HG02870 (cell line): ENCODE measurements around the gene NEK6.
"Not testable (repeated sequence)": the region's sequence is repeated elsewhere in the genome, so short reads cannot be mapped to it uniquely, and the experiment has no call there.

Experiments
- ATAC-seq: cut with Tn5 transposase; IDR thresholded peaks from one replicate; pipeline ENCODE4 v1.9.1; 2021; ENCODE audit warnings: mild to moderate bottlenecking, moderate library complexity; ENCODE audit not compliant: unreplicated experiment

The NEK6 gene

DNA sequence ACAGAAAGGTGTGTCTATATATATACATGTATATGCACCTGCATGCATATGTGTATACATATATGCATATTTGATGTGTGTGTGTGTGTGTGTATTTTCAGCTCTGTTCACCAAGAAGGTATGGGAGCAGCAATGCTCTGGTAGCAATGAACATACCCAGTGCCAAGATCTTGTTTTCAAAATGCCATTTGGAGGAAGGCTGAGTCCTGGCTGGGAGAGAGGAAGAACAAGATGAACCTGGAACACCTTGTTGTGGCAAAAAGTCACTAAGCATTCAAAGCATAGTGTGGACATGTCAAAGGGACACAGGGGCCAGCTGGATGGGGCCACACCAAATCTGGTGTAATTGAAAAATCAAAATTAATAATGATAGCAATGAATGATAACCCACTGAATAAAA, 31.8 kb upstream of the NEK6 start:
- no peak for ATAC-seq

DNA sequence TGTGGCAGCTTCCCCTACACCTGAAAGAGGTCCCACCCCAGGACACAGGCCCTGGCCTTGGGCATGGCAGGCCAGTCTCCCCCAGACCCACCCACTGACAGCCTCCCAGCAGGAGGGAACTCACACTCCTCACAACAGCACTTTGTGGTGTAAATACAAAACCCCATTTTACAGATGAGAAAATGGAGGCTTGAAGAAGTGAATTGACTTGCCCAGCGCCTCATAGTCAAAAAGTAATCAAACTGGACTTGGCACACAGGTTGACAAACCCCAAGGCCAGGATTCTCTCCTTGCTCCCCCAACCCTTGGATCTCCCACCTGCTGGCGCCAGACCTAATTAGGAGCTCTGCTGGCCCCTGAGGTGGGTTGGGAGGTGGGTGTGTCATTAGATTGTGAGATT, 29.2 kb upstream of the NEK6 start:
- no peak for ATAC-seq

DNA sequence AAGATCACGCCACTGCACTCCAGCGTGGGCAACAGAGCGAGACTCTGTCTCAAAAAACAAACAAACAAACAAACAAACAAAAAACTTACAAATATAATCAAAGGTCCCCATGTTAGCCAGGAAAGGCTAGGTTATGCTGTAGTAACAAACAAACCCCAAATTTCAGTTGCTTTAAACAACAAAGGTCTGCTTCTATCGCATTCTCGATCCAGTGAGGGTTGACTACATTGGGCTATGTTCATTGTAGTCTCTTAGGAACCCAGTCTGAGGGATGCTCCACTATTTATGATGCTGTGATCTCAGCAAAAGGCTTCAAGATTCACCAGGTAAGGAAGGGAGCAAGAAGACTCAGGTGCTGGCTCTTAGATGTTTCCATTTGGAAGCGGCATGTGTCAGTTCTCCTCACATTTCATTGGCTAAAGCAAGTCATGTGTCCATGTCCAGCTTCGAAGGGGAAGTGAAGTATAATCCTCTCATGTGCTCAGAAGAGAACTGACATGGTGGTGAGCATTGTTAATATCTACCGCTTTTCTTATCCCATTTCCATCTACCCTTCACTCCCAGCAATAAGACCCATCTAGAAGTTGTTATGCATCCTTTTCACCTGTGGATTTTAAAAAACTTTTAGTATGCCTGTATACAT, 26.5 kb upstream of the NEK6 start:
- ATAC-seq = no peak

DNA sequence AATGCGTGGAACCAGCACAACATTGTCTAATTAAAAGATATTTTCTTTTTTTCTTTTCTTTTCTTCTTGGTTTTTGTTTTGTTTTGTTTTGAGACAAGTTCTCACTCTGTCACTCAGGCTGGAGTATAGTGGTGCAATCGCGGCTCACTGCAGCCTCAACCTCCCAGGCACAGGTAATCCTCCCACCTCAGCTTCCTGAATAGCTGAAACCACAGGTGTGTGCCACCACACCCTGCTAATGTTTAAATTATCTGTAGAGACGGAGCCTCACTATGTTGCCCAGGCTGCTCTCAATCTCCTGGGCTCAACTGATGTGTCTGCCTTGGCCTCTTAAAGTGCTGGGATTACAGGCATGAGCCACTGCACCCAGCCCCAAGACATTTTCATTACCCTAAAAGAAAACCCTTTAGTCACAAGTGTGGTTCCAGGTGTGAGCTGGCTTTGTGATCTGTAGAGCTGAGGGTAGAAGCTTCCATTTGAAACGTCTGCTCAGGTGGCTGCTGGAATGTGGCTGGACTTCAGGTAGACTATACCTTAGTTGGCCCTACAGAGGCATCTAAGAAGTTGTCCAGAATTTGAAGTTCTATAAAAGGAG, 19.1 kb upstream of the NEK6 start:
- ATAC-seq = no peak

DNA sequence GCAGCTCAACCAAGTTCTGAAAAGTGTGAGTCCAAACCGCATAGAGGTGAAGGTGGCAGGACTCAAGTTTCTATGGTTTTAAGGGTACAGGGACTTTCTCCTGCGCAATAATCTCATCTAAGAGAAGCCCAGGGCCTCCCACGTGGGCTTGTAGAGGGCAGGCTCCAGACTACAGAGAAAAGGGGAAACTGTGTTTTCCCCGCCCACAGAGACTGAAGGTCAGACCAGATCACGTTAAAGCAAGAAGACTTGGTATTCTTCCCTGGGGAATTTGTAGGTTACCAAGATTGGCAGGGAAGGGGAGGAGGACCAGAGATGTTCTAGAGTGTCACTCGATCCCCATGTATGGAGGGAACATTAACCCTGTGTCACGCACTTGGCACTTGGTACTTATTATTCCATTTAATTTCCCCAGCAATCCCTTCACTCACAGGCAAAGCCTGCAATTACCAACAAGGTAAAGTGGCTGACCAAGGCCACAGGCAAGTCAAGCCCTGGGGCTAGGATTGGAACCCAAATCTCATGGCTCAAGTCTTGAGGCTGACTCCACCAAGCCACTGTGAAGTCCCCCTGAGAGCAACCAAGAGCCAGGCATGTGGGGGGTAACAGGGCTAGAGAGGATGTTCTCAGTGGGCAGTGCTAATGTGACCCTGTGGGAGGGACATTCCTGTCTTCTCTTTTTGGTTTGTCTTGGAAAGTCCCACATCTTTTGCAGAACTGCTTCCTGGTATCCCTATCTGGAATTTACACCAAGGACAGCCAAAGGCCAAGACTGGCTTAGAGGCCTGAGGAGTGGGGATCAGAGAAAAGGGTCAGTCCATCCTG, 18.3 kb upstream of the NEK6 start:
- peak; percentile 77 for ATAC-seq

DNA sequence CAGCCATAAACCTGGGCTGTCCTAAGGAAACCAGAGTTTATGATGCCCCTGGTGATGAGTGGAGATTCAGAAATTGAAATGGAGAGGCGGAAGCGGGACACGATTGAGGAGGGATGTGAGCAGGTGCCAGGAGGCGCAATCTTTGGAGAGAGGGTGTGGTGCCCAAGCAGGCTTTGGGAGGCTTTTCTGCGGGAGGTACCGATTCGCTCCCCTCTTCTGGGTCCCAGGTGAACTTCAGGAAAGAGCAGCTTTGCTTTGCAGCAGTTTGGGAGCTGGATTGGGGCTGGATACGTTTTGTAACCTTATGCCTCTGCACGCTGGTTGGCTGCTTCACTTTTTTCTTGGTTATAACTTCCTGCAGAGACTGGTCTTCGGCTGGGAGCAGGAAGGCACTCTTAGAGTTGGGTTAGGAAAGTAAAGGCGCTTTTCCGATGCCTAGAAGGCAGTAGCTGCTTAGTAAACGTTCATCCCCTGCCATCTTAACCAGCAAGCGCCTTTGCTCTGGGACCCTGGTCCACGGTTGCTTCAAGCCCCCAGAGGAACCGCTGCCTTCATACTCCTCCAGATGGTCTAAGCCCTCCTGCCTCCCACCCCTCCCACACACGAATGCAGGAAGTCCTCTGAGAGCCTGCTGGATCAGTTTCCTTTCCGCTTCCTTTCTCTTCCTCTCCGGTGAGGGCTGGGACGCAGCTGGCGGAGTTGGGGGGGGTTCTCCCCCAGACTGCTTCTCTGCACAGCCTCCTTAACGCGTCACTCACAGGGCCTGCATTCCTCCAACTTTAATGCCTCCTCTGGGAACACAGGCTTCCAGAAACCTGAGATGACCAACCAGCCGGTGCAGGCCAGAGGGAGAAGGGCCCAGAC, 15.2 kb upstream of the NEK6 start:
- ATAC-seq = no peak

DNA sequence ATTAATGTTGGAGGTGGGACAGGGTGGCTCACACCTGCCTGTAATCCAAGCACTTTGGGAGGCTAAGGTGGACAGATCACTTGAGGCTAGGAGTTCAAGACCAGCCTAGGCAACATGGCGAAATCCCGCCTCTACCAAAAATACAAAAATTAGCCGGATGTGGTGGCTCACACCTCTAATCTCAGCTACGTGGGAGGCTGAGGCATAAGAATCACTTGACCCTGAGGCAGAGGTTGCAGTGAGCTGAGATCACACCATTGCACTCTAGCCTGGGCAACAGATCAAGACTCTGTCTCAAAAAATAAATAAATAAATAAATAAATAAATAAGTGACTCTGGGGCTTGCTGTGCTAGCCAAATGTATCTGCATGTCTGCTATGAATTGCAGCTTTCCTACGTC, 10.4 kb upstream of the NEK6 start:
- not testable (repeated sequence) for ATAC-seq

DNA sequence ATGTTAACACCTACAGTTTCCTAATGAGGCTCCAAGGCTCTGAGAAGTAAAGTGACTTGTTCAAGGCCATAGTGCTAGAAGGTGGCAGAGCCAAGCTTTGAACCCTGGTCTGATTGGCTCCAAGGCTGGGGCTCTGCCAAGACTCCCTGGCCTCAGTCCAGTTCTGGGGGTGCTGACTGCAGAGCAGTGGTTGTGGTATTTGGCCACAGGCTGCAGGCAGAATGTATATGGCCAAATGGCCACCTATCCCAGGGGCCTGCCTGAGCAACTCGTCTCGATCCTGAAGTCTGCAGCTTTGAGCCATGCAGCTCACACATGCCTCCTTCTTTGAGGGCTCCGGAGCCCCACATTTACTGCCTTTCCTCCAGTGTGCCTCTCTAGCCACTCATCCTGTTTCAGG, 9.7 kb upstream of the NEK6 start:
- ATAC-seq = no peak

DNA sequence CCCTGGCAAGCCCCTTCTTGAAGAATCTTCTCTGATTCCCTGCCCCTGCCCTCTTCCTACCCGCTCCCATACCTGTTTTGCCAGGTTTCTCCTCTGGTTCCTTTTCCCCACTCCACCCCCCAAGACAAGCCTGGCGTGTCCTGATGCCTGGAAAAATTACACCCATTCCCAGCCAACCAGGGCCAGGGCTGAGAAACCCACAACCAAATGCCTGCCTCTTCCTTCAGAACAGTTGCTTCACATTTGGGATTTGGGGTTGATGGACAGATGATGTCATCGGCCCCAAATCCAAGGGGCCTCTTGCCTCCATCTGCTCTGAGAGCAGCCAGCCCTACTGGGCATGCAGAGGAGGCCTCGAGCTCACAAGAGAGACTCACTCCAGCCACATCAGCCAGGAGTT, 8.8 kb upstream of the NEK6 start:
- no peak for ATAC-seq

DNA sequence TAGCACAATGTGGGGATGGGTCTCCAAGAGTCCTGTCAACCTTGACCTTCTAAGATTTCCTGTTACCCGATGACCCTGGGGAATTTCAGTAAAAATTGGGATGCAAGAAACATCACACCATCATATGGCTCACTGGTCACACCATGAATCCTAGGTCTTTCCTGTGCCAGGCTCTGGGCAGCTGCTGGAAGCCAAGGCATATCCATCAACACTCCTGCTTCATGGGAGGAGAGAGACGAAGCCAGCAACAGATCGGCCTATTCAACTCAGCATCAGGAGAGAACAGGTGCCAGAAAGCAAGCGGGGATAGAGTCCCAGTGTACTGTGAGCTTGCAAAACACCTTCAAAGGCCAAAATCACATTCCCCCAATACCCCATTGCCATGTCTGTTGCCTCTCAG, 6.5 kb upstream of the NEK6 start:
- no peak for ATAC-seq

DNA sequence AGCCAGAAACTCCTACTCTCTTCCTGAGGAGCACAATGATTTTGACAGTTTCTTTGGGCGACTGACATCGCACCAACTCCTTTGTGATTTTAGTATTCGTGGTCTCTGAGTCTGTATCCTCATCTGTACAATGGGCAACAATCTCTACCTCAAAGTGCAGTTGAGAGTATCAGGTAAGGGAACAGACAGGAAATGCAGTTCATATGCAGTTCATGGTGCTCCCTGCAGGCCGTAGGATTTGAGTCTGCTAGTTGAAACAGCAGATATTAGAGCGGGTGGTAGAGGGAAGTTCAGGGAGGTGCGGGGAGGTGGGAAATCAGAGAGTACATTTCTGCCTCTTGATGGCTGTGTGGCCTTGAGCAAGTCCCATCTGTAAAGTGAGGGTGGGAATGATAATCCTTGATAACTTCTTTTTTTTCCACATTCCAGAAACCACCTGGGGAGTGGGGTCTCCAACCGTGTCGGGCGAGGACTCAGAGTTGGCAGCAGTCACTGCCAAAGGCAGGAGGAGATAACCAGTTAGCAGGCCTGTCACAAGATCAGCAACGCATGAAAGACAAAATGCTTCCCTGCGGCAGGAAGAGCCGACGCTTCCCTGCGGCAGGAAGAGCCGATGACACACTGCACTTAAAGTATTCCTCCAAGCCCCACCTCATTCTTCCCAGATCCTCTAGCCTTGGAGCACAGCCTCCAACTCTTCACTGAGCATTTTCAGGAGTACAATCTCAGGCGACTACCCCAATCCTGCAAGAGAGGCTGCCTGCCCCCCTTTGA, 6.0 kb upstream of the NEK6 start:
- no peak for ATAC-seq

DNA sequence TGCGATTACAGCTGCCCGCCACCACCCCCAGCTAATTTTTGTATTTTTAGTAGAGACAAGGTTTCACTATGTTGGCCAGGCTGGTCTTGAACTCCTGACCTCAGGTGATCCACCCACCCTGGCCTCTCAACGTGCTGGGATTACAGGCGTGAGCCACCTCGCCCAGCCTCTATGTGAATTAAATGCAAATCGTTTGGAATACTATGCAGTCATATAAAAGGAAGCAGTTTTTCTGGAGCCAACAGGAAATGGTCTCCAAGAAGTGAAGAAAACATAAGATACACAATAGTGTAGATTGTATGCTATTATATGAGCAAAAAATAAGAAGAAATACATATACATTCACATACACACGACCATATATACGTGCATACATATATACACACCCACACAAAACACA, 4.9 kb upstream of the NEK6 start:
- ATAC-seq = not testable (repeated sequence)

DNA sequence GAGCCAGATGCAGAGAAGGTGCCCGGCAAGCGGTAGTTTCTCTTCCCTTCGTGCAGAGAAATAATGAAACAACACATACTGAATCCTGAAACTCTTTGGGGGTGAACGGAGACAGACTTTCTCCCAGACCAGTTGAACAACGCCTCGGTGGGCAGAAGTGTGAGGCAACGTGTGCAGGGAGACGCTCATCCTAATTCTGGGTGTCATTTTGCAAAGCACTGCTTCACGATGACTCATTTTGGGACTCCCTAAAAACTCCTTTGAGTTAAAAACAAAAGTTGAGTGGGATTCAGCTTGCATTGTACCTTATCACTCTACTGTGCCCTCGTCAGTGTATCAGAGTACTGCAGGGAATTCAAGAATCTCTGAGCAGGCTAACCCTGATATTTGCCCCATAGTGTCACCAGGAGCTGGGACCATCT, 3.5 kb upstream of the NEK6 start:
- ATAC-seq = peak; percentile 68

DNA sequence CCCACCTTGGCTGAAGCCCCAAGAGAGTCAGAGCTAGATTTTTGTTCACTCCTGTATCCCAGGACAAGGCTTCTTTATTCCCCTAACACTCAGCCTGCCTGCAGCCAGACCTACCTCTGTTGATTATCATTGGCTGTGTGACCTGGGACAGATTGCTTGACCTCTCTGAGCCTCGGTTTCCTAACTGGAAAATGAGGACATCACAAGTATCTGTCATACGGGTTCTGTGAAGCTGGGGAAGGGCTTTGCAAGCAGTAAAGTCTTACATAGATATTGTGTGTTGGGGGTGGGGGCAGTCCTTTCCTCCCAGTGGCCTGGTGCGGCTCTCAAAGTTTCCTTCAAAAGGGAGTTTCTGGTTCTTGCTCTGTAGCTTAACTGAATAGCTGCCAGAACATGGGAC, 2.5 kb upstream of the NEK6 start:
- ATAC-seq = no peak

DNA sequence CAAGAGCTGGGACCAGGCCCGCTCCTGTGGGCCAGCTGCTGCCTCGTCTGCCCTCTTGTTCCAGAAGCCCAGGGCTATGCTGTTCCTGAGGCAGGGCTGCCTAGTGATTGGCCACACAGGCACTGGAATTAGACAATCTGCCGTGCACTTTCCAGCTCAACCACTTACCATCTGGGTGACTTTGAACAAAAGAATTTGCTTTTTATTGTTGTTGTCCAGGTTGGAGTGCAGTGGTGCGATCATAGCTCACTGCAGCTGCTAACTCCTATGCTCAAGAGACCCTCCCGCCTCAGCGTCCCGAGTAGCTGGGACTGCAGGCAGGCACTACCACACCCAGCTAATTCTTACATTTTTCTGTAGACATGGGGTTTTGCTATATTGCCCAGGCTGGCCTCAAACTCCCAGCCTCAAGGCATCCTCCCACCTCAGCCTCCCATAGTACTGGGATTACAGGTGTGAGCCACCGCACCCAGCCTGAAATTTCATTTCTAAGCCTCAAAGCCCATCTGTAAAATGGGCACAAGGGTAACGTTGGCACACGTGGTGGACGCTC, 1.2 kb upstream of the NEK6 start:
- ATAC-seq = no peak

DNA sequence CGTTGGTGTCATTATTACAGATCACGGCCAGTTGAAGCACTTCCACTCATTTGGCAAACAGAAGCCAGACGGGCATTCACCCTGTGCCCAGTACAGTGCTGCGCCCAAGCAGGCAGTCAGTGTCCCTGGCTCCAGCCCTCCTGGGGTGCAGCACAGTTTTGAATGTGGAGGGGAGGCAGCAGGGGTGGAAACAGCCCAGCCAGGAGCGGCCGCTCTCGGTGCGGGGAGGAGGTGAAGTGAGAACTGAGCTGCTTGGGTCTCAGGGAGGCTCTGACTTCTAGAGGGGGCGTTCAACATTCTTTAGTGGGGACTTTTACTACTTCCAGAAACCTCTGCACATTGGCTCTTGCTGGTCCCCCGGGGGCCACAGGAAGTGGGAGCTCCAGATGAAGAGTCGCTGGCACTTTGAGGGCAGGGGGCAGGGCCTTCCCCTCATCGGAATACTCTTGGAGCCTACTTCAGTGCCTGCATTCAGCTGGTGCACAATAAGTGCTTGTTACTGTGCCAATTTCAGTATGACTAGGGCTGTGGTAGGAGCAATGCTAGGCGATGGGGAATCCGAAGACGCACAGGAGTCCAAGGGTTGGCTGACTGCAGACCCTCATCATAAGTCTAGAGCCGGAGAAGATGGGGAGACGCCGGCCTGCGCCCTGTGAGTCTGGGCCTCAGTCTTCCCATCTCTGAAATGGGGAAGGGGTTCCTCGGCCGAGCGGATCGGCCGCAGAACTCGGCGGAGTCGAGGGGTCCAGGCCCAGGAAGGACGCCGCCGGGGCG, 492 bp upstream of the NEK6 start:
- no peak for ATAC-seq

DNA sequence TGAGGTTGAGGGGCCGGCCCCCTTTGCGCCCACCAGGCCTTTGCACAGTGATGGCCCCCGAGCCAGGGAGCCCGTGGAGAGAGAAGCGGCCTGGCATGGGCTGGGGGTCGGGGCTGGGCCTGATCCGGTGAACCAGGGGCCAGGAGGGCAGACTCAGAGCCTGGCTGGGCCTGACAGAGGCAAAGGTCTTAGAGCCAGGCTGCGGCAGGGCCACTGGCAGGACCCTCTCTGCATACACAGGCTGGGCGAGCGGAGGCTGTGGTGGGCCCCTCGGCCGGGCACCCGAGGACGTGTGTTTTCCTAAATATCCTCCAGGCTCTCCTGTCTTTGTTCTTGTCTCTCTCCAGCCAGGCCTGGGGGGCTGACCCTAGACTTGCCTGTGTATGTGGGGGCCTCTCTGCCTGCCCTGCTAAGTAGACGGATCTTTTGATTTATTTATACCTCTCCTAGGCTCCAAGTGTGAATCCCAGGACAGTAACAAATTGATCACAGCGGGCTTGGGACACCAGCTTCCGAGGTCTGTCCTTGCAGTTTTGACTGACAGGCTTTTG, 933 bp downstream of the NEK6 start:
- no peak for ATAC-seq

DNA sequence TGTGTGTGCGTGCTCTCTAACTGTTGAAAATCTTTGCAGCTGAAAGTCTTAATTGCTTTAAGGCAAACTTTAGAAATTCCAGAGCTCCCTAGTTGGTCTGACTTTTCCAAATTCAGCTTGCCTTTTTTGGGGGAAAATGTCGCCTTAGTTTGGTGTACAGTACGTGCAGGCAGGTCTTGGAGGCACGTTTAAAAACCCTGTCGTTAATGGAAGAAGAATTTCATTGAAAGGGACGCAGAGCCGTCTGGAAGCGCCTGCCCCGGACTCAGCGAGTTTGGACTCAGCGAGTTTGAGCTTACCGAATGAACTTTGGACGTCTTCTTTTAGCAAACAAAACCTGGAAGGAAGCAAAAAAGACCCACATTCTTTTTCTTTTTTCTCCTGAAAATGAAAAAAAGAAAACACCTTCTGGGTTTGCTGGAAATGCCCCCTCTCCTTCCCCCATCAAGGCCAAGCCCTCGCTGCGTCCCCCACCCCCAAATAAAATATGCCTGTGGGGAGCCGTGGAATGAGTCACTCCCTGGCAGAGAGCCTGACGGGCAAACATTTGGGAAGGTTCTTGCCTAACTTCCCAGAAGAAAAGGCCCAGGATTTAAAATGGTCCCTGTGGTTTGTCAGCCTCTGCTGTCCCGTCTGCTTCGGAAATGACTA, 1.5 kb downstream of the NEK6 start:
- no peak for ATAC-seq
